Ishikawa (cell line): ENCODE measurements around the gene P2RY12.

Experiments
- EP300 ChIP-seq: IDR thresholded peaks from 2 replicates; pipeline ENCODE4 v1.6.1; 2012; ENCODE audit warnings: borderline replicate concordance
- MAX ChIP-seq: IDR thresholded peaks from 2 replicates; pipeline ENCODE4 v1.6.1; 2012
- NFIC ChIP-seq: IDR thresholded peaks from 2 replicates; pipeline ENCODE4 v1.6.1; 2012

- TF ChIP-seq MAX (no peak), EP300 (no peak), NFIC (no peak)
Measured at GRCh38 chr3:151371526-151371925, 13.0 kb downstream of the P2RY12 start.
